GM23338 (cell line): ENCODE data around the gene PEA15. TPM values are rescaled to one million over a fixed set of nuclear protein-coding genes. Genes with fewer than 3 reads are reported as not detected.

ENCODE experiments used
- ATAC-seq: fragments of 200-7000 bp; cut with Tn5 transposase; 3 replicates; pipeline ENCODE4 v1.9.1; 2020
- DNase-seq: peaks from one replicate; pipeline ENCODE4 v3.0.0-alpha.2; 2015; ENCODE audit warnings: low spot score
- H2AFZ ChIP-seq: fragments of 200-600 bp; sonication (generic); 2 replicates; pipeline ENCODE4 v1.8.0; 2016; ENCODE audit warnings: antibody characterized with exemption, mild to moderate bottlenecking, moderate library complexity
- H3F3A ChIP-seq: fragments of 200-600 bp; sonication (generic); replicated peaks from 2 replicates; pipeline ENCODE4 v1.8.0; 2017; ENCODE audit warnings: antibody characterized with exemption, mixed run types, low read depth
- H3K27ac ChIP-seq: fragments of 200-600 bp; sonication (generic); 2 replicates; pipeline ENCODE4 v1.6.1; 2016; ENCODE audit warnings: low read depth
- H3K27me3 ChIP-seq: fragments of 200-600 bp; sonication (generic); 2 replicates; pipeline ENCODE4 v1.8.0; 2016; ENCODE audit warnings: mild to moderate bottlenecking, mixed run types, moderate library complexity; ENCODE audit not compliant: insufficient read depth
- H3K36me3 ChIP-seq: fragments of 200-600 bp; sonication (generic); 2 replicates; pipeline ENCODE4 v1.8.0; 2016; ENCODE audit warnings: mild to moderate bottlenecking; ENCODE audit not compliant: insufficient read depth
- H3K4me1 ChIP-seq: fragments of 200-600 bp; sonication (generic); 2 replicates; pipeline ENCODE4 v1.8.0; 2016; ENCODE audit warnings: mild to moderate bottlenecking, moderate library complexity; ENCODE audit not compliant: insufficient read depth
- H3K4me2 ChIP-seq: fragments of 200-600 bp; sonication (generic); 2 replicates; pipeline ENCODE4 v1.7.1; 2017; ENCODE audit warnings: mixed run types
- H3K4me3 ChIP-seq: fragments of 200-600 bp; sonication (generic); 2 replicates; pipeline ENCODE4 v1.6.1; 2016; ENCODE audit warnings: mixed run types
- H3K79me2 ChIP-seq: fragments of 200-600 bp; sonication (generic); replicated peaks from 2 replicates; pipeline ENCODE4 v1.8.0; 2017; ENCODE audit warnings: mild to moderate bottlenecking; ENCODE audit not compliant: insufficient read depth
- H3K9me2 ChIP-seq: fragments of 200-600 bp; sonication (generic); 2 replicates; pipeline ENCODE4 v1.8.0; 2017; ENCODE audit not compliant: insufficient read depth
- H4K20me1 ChIP-seq: fragments of 200-600 bp; sonication (generic); replicated peaks from 2 replicates; pipeline ENCODE4 v1.8.0; 2017; ENCODE audit warnings: mild to moderate bottlenecking; ENCODE audit not compliant: insufficient read depth
- H3K27ac Mint-ChIP-seq: 2 replicates; pipeline ENCODE4 v1.8.0; 2020; ENCODE audit warnings: inconsistent platforms, mild to moderate bottlenecking, moderate library complexity, mixed read lengths
- H3K27me3 Mint-ChIP-seq: 3 replicates; pipeline ENCODE4 v1.8.0; 2022; ENCODE audit warnings: low read depth, mild to moderate bottlenecking, moderate library complexity, mixed read lengths, inconsistent platforms; ENCODE audit not compliant: insufficient read depth, poor library complexity
- H3K36me3 Mint-ChIP-seq: 3 replicates; pipeline ENCODE4 v1.8.0; 2021; ENCODE audit warnings: low read depth, mild to moderate bottlenecking, inconsistent platforms, moderate library complexity, mixed read lengths
- H3K4me1 Mint-ChIP-seq: 3 replicates; pipeline ENCODE4 v1.8.0; 2020; ENCODE audit warnings: mild to moderate bottlenecking, inconsistent platforms, mixed read lengths
- H3K4me3 Mint-ChIP-seq: 3 replicates; pipeline ENCODE4 v1.8.0; 2021; ENCODE audit warnings: moderate library complexity, mild to moderate bottlenecking, inconsistent platforms, mixed read lengths
- H3K9me3 Mint-ChIP-seq: 3 replicates; pipeline ENCODE4 v1.8.0; 2020; ENCODE audit warnings: moderate library complexity, mild to moderate bottlenecking, inconsistent platforms, mixed read lengths
- CREB1 ChIP-seq: fragments of 250-450 bp; sonication (Bioruptor Pico); IDR thresholded peaks from 2 replicates; pipeline ENCODE4 v1.5.0; 2020; ENCODE audit warnings: low read depth, mild to moderate bottlenecking, moderate library complexity
- CTCF ChIP-seq, 2 experiments: fragments of 200-600 bp in 1 of 2; sonication (generic) in 1 of 2; conservative IDR thresholded peaks; 2 replicates each; pipeline versions ENCODE4 v1.5.1 to v1.6.1; 2016 to 2017; ENCODE audit warnings: antibody characterized with exemption in 2 of 2, low read depth in 2 of 2, mild to moderate bottlenecking in 2 of 2, moderate library complexity in 1 of 2
- EZH2 ChIP-seq: fragments of 200-600 bp; sonication (generic); IDR thresholded peaks from one replicate; pipeline ENCODE4 v1.8.0; 2017; ENCODE audit warnings: antibody characterized with exemption, mild to moderate bottlenecking, low read depth; ENCODE audit not compliant: unreplicated experiment
- EZH2phosphoT487 ChIP-seq: fragments of 200-600 bp; sonication (generic); IDR thresholded peaks from one replicate; pipeline ENCODE4 v1.8.1; 2018; ENCODE audit warnings: antibody characterized with exemption; ENCODE audit not compliant: unreplicated experiment
- JUNB ChIP-seq: IDR thresholded peaks from one replicate; pipeline ENCODE4 v1.6.1; 2016; ENCODE audit warnings: antibody characterized with exemption; ENCODE audit not compliant: unreplicated experiment
- POLR2AphosphoS5 ChIP-seq: IDR thresholded peaks from 2 replicates; pipeline ENCODE4 v1.6.1; 2016; ENCODE audit warnings: antibody characterized with exemption, low read depth
- STAT1 ChIP-seq: IDR thresholded peaks from one replicate; pipeline ENCODE4 v1.6.1; 2016; ENCODE audit warnings: antibody characterized with exemption; ENCODE audit not compliant: unreplicated experiment
- ZNF114 ChIP-seq: fragments of 250-450 bp; sonication (Bioruptor Pico); IDR thresholded peaks from 2 replicates; pipeline ENCODE4 v1.5.0; 2020; ENCODE audit warnings: mild to moderate bottlenecking, moderate library complexity
- ZNF331 ChIP-seq: fragments of 250-450 bp; sonication (Bioruptor Pico); IDR thresholded peaks from 2 replicates; pipeline ENCODE4 v1.5.0; 2020; ENCODE audit warnings: low read depth, mild to moderate bottlenecking, moderate library complexity
- polyA plus RNA-seq: library from polyadenylated mRNA; unstranded; fragments of >200 nt; fragmentation: Nextera tagmentation; extraction: Ambion mirVana; gene quantifications from 2 replicates; pipeline ENCODE4 v1.2.1, GENCODE V29; 2016
- total RNA-seq: library from RNA; depleted of rRNA; stranded (reverse); fragments of >200 nt; shearing (Covaris generic); gene quantifications from 2 replicates; pipeline ENCODE4 v1.2.3, GENCODE V29; 2014
- TF ChIP-seq, protein P1 (sequence below): IDR thresholded peaks from one replicate; pipeline ENCODE4 v1.6.1; 2018; ENCODE audit warnings: antibody characterized with exemption; ENCODE audit not compliant: unreplicated experiment
- TF ChIP-seq, protein P2 (sequence below): fragments of 250-450 bp; sonication (Bioruptor Pico); IDR thresholded peaks from 2 replicates; pipeline ENCODE4 v1.5.0; 2020; ENCODE audit warnings: mild to moderate bottlenecking, moderate library complexity

The PEA15 gene
- total and polyA plus RNA-seq, 2 experiments from 2014 or later, result 60.3 to 80.8 TPM

- no peak for TF ChIP-seq JUNB
- no peak for TF ChIP-seq POLR2AphosphoS5
- no peak for TF ChIP-seq EZH2
- no peak for TF ChIP-seq ZNF114
- TF ChIP-seq, protein P1, sequence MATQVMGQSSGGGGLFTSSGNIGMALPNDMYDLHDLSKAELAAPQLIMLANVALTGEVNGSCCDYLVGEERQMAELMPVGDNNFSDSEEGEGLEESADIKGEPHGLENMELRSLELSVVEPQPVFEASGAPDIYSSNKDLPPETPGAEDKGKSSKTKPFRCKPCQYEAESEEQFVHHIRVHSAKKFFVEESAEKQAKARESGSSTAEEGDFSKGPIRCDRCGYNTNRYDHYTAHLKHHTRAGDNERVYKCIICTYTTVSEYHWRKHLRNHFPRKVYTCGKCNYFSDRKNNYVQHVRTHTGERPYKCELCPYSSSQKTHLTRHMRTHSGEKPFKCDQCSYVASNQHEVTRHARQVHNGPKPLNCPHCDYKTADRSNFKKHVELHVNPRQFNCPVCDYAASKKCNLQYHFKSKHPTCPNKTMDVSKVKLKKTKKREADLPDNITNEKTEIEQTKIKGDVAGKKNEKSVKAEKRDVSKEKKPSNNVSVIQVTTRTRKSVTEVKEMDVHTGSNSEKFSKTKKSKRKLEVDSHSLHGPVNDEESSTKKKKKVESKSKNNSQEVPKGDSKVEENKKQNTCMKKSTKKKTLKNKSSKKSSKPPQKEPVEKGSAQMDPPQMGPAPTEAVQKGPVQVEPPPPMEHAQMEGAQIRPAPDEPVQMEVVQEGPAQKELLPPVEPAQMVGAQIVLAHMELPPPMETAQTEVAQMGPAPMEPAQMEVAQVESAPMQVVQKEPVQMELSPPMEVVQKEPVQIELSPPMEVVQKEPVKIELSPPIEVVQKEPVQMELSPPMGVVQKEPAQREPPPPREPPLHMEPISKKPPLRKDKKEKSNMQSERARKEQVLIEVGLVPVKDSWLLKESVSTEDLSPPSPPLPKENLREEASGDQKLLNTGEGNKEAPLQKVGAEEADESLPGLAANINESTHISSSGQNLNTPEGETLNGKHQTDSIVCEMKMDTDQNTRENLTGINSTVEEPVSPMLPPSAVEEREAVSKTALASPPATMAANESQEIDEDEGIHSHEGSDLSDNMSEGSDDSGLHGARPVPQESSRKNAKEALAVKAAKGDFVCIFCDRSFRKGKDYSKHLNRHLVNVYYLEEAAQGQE, result no peak
- no peak for TF ChIP-seq STAT1
Observed at GRCh38 chr1:160171354-160171753, 33.8 kb upstream of the PEA15 start (continued).

- no peaks in the 10 kb centered on the region for H4K20me1 ChIP-seq
- TF ChIP-seq CTCF (conservative IDR thresholded peaks at IDR 0.05; ENCODE audit: low read depth in 2 of 2) (no peak), EZH2phosphoT487 (no peak), CREB1 (CRISPR knock-in tag) (no peak), ZNF331 (CRISPR knock-in tag) (no peak)
- TF ChIP-seq, protein P2, sequence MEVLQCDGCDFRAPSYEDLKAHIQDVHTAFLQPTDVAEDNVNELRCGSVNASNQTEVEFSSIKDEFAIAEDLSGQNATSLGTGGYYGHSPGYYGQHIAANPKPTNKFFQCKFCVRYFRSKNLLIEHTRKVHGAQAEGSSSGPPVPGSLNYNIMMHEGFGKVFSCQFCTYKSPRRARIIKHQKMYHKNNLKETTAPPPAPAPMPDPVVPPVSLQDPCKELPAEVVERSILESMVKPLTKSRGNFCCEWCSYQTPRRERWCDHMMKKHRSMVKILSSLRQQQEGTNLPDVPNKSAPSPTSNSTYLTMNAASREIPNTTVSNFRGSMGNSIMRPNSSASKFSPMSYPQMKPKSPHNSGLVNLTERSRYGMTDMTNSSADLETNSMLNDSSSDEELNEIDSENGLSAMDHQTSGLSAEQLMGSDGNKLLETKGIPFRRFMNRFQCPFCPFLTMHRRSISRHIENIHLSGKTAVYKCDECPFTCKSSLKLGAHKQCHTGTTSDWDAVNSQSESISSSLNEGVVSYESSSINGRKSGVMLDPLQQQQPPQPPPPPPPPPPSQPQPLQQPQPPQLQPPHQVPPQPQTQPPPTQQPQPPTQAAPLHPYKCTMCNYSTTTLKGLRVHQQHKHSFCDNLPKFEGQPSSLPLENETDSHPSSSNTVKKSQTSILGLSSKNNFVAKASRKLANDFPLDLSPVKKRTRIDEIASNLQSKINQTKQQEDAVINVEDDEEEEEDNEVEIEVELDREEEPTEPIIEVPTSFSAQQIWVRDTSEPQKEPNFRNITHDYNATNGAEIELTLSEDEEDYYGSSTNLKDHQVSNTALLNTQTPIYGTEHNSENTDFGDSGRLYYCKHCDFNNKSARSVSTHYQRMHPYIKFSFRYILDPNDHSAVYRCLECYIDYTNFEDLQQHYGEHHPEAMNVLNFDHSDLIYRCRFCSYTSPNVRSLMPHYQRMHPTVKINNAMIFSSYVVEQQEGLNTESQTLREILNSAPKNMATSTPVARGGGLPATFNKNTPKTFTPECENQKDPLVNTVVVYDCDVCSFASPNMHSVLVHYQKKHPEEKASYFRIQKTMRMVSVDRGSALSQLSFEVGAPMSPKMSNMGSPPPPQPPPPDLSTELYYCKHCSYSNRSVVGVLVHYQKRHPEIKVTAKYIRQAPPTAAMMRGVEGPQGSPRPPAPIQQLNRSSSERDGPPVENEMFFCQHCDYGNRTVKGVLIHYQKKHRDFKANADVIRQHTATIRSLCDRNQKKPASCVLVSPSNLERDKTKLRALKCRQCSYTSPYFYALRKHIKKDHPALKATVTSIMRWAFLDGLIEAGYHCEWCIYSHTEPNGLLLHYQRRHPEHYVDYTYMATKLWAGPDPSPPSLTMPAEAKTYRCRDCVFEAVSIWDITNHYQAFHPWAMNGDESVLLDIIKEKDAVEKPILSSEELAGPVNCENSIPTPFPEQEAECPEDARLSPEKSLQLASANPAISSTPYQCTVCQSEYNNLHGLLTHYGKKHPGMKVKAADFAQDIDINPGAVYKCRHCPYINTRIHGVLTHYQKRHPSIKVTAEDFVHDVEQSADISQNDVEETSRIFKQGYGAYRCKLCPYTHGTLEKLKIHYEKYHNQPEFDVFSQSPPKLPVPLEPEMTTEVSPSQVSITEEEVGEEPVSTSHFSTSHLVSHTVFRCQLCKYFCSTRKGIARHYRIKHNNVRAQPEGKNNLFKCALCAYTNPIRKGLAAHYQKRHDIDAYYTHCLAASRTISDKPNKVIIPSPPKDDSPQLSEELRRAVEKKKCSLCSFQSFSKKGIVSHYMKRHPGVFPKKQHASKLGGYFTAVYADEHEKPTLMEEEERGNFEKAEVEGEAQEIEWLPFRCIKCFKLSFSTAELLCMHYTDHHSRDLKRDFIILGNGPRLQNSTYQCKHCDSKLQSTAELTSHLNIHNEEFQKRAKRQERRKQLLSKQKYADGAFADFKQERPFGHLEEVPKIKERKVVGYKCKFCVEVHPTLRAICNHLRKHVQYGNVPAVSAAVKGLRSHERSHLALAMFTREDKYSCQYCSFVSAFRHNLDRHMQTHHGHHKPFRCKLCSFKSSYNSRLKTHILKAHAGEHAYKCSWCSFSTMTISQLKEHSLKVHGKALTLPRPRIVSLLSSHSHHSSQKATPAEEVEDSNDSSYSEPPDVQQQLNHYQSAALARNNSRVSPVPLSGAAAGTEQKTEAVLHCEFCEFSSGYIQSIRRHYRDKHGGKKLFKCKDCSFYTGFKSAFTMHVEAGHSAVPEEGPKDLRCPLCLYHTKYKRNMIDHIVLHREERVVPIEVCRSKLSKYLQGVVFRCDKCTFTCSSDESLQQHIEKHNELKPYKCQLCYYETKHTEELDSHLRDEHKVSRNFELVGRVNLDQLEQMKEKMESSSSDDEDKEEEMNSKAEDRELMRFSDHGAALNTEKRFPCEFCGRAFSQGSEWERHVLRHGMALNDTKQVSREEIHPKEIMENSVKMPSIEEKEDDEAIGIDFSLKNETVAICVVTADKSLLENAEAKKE, result peak; percentile 95
- ATAC-seq (peak; percentile 12), DNase-seq (peak; percentile 52)
- H3K4me2 ChIP-seq, result peak overlapping the region; percentile 50
- no peaks in the 10 kb centered on the region for H3K79me2 ChIP-seq
- no peaks in the 10 kb centered on the region; the same call in 2 of the 3 replicates for H3K36me3 Mint-ChIP-seq
- H2AFZ ChIP-seq, result no peak overlapping the region
- H3K36me3 ChIP-seq, result no peaks in the 10 kb centered on the region
- no peaks in the 10 kb centered on the region for H3K27me3 ChIP-seq
- H3K27ac Mint-ChIP-seq, result no peak overlapping the region
- H3K27me3 Mint-ChIP-seq, result peaks cover 23% of the 10 kb centered on the region
- peak overlapping the region; percentile 57; the same call in 1 of the 2 replicates for H3K27ac ChIP-seq
- peak overlapping the region; percentile 2; the same call in 1 of the 3 replicates for H3K4me3 Mint-ChIP-seq
- H3K9me3 Mint-ChIP-seq, result no peaks in the 10 kb centered on the region; the same call in 1 of the 3 replicates
- H3K4me3 ChIP-seq, result peak overlapping the region; percentile 29; the same call in 1 of the 2 replicates
- peaks cover 57% of the 10 kb centered on the region for H3K4me1 Mint-ChIP-seq
- H3K9me2 ChIP-seq, result peaks cover 13% of the 10 kb centered on the region
- peaks cover 50% of the 10 kb centered on the region for H3K4me1 ChIP-seq
- H3F3A ChIP-seq, result peaks cover 20% of the 10 kb centered on the region
Observed at GRCh38 chr1:160171980-160172379, 33.2 kb upstream of the PEA15 start.
